Retinal pigment epithelial cell (primary cell): ENCODE measurements around the gene DLG3.

ENCODE experiments used
- DNase-seq: peaks from one replicate; pipeline ENCODE4 v3.0.0-alpha.2; 2010; ENCODE audit warnings: low read depth
- H3K4me3 ChIP-seq: 2 replicates; pipeline ENCODE4 v1.5.1; 2011; ENCODE audit warnings: mild to moderate bottlenecking, low read length, control low read depth, moderate library complexity
- CTCF ChIP-seq: conservative IDR thresholded peaks from 2 replicates; pipeline ENCODE4 v1.5.1; 2011; ENCODE audit warnings: low read depth, low read length, control low read depth, inconsistent platforms

The DLG3 gene

GRCh38 chrX:70461026-70461425, 16.4 kb downstream of the DLG3 start:
- no peak overlapping the region for H3K4me3 ChIP-seq
- TF ChIP-seq CTCF = no peak
- DNase-seq = no peak

GRCh38 chrX:70464051-70464450, 19.4 kb downstream of the DLG3 start:
- DNase-seq = no peak
- H3K4me3 ChIP-seq = no peak overlapping the region
- TF ChIP-seq CTCF = no peak

GRCh38 chrX:70466968-70467367, 22.3 kb downstream of the DLG3 start:
- no peak for TF ChIP-seq CTCF
- no peak for DNase-seq
- no peak overlapping the region for H3K4me3 ChIP-seq

GRCh38 chrX:70468709-70469108, 24.1 kb downstream of the DLG3 start:
- no peak overlapping the region for H3K4me3 ChIP-seq
- no peak for DNase-seq
- TF ChIP-seq CTCF = no peak

GRCh38 chrX:70470850-70471289, 26.2 kb downstream of the DLG3 start:
- TF ChIP-seq CTCF = no peak
- H3K4me3 ChIP-seq = no peak overlapping the region
- no peak for DNase-seq

GRCh38 chrX:70476166-70476933, 31.7 kb downstream of the DLG3 start:
- no peak for TF ChIP-seq CTCF
- no peak overlapping the region for H3K4me3 ChIP-seq
- no peak for DNase-seq
